RWPE1 (cell line): ENCODE measurements around the gene ODF4.

Experiments
- CTCF ChIA-PET: fragments of 350-600 bp; sonication (Branson Sonifier 250); formaldehyde crosslinking; extraction: SDS; loops from one replicate; lab custom pipeline; 2021; lab: Yijun Ruan, JAX
- POLR2A ChIA-PET: fragments of 400-600 bp; formaldehyde crosslinking; extraction: SDS; loops from one replicate; lab custom pipeline; 2020; ENCODE audit warnings: antibody characterized with exemption; ENCODE audit not compliant: low non-redundant PET; lab: Yijun Ruan, JAX
- DNase-seq: peaks from one replicate; pipeline ENCODE4 v3.0.0; 2012; ENCODE audit warnings: low spot score
- H3K27ac ChIP-seq: fragments of 450-650 bp; 2 replicates; pipeline ENCODE4 v1.5.1; 2017
- TF ChIP-seq, protein P1 (sequence below): fragments of 450-650 bp; conservative IDR thresholded peaks from 2 replicates; pipeline ENCODE4 v1.5.1; 2017; ENCODE audit warnings: low read depth, mild to moderate bottlenecking

The ODF4 gene

DNA sequence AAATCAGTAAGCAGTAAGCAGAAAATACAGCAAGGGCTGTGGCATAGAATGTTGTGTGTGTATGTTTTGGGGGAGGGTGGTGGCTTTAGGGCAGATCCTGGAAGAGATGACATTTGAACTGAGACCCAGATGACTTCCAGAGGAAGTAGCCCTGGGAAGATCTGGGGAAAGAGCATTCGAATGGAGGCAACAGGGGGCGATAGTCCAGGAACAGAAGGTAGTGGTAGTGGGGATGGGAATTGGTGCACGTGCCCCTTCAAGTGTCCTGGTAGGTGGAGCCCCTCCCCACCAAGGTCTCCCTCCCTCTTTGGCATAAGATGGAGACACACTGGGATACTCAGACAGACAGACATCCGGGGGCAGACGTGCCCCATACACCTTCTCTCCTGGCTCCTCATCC is 15.5 kb upstream of the ODF4 start:
- ChIA-PET POLR2A (no interaction called here), CTCF (interaction anchor here (0.6 kb wide), 1 partner anchor 214 kb away, joined by 3 read pairs; no protein-coding TSS in a partner anchor)
- no peak overlapping the region for H3K27ac ChIP-seq
- DNase-seq: no peak
- TF ChIP-seq, protein P1, sequence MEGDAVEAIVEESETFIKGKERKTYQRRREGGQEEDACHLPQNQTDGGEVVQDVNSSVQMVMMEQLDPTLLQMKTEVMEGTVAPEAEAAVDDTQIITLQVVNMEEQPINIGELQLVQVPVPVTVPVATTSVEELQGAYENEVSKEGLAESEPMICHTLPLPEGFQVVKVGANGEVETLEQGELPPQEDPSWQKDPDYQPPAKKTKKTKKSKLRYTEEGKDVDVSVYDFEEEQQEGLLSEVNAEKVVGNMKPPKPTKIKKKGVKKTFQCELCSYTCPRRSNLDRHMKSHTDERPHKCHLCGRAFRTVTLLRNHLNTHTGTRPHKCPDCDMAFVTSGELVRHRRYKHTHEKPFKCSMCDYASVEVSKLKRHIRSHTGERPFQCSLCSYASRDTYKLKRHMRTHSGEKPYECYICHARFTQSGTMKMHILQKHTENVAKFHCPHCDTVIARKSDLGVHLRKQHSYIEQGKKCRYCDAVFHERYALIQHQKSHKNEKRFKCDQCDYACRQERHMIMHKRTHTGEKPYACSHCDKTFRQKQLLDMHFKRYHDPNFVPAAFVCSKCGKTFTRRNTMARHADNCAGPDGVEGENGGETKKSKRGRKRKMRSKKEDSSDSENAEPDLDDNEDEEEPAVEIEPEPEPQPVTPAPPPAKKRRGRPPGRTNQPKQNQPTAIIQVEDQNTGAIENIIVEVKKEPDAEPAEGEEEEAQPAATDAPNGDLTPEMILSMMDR: no peak

DNA sequence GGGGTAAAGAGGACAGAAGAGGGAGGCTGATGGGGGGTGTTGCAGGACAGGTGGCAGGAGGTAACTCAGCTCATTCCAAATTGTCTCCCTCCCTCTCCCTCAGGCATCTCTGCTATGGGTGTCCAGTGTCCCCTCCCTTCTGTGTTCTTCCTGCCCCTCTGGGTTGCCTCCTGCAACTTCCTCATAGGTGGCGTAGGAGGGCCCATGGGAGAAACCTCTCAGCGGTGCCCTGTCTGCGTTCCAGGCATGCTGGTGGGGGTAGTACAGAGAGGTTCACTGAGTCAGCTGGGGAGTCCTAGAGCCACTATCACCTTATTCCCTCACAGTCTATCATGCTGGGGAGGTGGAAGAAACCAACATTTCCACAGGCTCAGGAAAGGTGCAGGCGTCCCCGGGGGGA is 14.7 kb upstream of the ODF4 start:
- CTCF ChIA-PET: interaction anchor here (0.6 kb wide), 2 partner anchors 9 to 215 kb away, joined by 3 read pairs; no protein-coding TSS in a partner anchor
- no peak overlapping the region for H3K27ac ChIP-seq
- TF ChIP-seq, protein P1: no peak
- no peak for DNase-seq
- POLR2A ChIA-PET: no interaction called here

DNA sequence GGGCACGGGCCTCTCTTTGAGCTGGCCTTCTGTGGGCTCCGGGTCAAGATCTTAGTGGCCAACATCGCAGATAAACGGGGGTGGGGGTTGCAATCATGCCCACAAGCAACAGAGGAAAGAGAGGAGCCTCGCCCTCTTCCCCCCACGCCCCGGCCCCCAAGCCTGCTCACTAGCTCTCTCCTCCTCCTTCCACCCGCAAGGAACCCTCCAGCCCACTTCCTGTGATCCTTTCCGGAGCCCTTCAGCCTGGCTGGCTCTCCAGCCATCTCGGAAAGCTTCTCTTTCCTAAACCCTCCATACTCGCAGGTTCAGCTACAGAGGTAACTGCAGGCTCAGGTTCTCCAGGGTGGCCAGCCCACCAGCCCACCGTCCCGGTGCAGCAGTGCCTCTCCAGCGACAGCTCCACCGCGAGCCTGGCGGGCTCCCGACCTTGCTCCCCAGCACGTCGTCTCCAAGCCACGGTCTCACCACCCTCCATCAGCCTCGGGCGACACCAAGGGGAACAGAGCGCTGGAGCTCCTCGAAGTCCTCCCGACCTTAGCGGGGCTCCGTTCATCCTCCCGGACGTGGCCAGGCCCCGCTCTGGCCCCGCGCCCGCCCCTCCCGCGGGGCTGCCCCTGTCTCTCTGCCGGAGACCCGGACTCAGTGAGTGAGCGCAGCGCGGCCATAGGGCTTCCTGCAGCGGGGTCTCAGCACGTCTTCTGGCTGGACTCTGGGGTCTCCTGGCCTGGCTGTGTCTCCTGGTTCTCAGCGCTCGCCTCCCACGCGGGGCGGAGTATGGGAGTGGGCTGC is 12.9 kb upstream of the ODF4 start:
- POLR2A ChIA-PET: no interaction called here
- TF ChIP-seq, protein P1: no peak
- CTCF ChIA-PET: no interaction called here
- no peak for DNase-seq
- no peak overlapping the region for H3K27ac ChIP-seq

DNA sequence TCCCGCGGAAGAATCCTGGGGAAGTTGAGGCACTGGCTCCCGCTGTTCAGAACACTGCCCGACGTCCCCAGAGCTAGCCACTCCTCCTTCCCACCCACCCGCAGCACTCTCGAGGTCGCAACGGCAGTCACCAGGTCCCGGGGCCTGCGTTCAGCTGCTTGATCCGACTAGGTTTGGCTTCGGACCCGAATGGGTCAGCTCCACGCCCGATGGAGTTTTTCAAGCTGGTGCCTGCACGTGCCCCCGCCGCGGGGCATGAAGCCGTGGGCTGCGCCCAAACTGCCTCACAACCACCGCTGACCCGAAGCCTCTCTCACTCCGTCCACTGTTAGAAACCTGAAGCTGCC is 12.4 kb upstream of the ODF4 start:
- DNase-seq: no peak
- no peak overlapping the region for H3K27ac ChIP-seq
- CTCF ChIA-PET: no interaction called here
- POLR2A ChIA-PET: no interaction called here
- TF ChIP-seq, protein P1: no peak

DNA sequence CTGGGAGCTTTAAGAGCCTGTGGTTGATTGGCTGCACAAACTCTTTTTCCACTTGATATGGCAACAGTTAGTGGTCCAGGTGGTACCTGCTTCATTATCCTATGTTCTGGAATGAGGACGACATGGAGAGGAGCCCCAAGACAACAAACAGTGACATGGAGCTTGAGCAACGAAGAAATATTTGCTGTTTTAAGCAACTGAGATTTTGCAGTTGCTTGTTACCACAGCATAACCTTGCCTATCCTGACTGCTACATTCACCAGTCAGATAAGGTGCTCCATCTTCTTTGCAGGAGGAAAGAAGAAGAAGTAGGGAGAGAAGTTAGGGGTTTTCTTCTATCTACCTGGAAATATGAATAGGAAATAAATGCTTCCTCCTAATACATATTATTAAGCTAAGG is 7.5 kb upstream of the ODF4 start:
- no peak for DNase-seq
- TF ChIP-seq, protein P1: no peak
- H3K27ac ChIP-seq: no peak overlapping the region
- ChIA-PET POLR2A (no interaction called here), CTCF (interaction anchor here (0.6 kb wide), 1 partner anchor 293 kb away, joined by 3 read pairs; the partner anchor contains the start of gene ALOX15B)

DNA sequence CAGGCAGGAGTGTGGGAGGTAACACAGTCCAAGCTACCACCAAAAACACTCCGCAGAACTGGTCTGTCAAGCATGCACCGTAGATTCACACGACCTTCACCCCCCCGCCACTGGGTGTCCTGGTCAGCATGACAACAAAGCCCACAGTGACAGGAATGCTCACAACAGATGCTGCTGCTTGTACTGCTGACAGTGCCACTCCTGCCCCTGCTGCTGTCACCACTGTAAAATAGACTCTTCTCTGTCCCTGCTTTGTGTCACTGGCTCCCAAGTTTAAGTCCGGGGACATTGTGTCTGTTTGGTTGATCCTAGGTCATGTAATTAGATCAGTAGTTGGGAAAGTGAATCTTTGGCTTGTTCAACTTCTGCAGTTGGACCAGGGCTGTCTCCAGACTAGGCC is 7.0 kb upstream of the ODF4 start:
- DNase-seq: no peak
- ChIA-PET POLR2A (no interaction called here), CTCF (interaction anchor here (0.6 kb wide), 2 partner anchors 49 to 294 kb away, joined by 3 read pairs; partner anchors contain the start of gene ALOX15B)
- no peak overlapping the region for H3K27ac ChIP-seq
- TF ChIP-seq, protein P1: no peak
